Activated T-helper 17 cell treated with anti-CD3 and anti-CD28 coated beads, Interleukin-2, amount 50 U/mL, for 72 hours (primary cell): ENCODE results near the gene KIAA0513. TPM values are rescaled to one million over a fixed set of nuclear protein-coding genes. Genes with fewer than 3 reads are reported as not detected.
"Not testable (repeated sequence)": the region's sequence is repeated elsewhere in the genome, so short reads cannot be mapped to it uniquely, and the experiment has no call there.

Source experiments
- ATAC-seq: fragments of 150-1000 bp; cut with Tn5 transposase; replicated peaks from 2 replicates; pipeline ENCODE4 v1.10.0; 2021; ENCODE audit warnings: mild to moderate bottlenecking, moderate library complexity
- H3K27ac Mint-ChIP-seq: one replicate; pipeline ENCODE4 v1.8.0; 2022; ENCODE audit warnings: mixed read lengths
- H3K27me3 Mint-ChIP-seq: one replicate; pipeline ENCODE4 v1.8.0; 2022; ENCODE audit warnings: mixed read lengths
- H3K36me3 Mint-ChIP-seq: one replicate; pipeline ENCODE4 v1.8.0; 2022; ENCODE audit warnings: low read depth, mild to moderate bottlenecking, mixed read lengths
- H3K4me1 Mint-ChIP-seq: one replicate; pipeline ENCODE4 v1.8.0; 2022; ENCODE audit warnings: mixed read lengths
- H3K4me3 Mint-ChIP-seq: one replicate; pipeline ENCODE4 v1.8.0; 2022; ENCODE audit warnings: mild to moderate bottlenecking, mixed read lengths
- H3K9me3 Mint-ChIP-seq: one replicate; pipeline ENCODE4 v1.8.0; 2022; ENCODE audit warnings: mixed read lengths
- total RNA-seq, 2 donors: library from RNA; stranded (reverse); gene quantifications; one replicate each; pipeline ENCODE4 v1.2.3, GENCODE V29; 2022

The KIAA0513 gene
- total RNA-seq, 2 donors from 2014 or later: 3.9 to 9.6 TPM

DNA sequence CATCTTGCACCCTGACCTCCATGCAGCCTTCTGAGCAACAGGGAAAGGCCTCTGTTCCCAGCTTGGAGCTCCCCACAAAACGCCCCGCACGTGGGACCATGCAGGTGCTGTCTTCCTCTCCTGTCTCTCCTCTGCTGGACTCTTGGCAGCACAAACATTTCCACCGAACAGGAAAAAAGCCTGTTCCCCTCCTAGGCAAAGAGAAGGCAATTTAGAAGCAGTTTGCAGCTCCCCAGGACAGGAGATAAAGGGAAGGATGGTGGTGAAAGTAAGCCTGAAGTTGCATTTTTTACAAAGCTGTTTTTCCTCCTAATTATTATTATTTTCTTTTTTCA is 92.4 kb downstream of the KIAA0513 start:
- ATAC-seq: no peak
- H3K27ac Mint-ChIP-seq: no peak overlapping the region
- peaks cover 2% of the 10 kb centered on the region for H3K4me1 Mint-ChIP-seq
- no peaks in the 10 kb centered on the region for H3K36me3 Mint-ChIP-seq
- H3K9me3 Mint-ChIP-seq: no peaks in the 10 kb centered on the region
- no peaks in the 10 kb centered on the region for H3K27me3 Mint-ChIP-seq
- no peak overlapping the region for H3K4me3 Mint-ChIP-seq

- H3K4me3 Mint-ChIP-seq, ATAC-seq, H3K36me3 Mint-ChIP-seq, H3K4me1 Mint-ChIP-seq, H3K27me3 Mint-ChIP-seq, H3K27ac Mint-ChIP-seq, H3K9me3 Mint-ChIP-seq: not testable (repeated sequence)
Measured at GRCh38 chr16:85123441-85123840, 95.8 kb downstream of the KIAA0513 start.

DNA sequence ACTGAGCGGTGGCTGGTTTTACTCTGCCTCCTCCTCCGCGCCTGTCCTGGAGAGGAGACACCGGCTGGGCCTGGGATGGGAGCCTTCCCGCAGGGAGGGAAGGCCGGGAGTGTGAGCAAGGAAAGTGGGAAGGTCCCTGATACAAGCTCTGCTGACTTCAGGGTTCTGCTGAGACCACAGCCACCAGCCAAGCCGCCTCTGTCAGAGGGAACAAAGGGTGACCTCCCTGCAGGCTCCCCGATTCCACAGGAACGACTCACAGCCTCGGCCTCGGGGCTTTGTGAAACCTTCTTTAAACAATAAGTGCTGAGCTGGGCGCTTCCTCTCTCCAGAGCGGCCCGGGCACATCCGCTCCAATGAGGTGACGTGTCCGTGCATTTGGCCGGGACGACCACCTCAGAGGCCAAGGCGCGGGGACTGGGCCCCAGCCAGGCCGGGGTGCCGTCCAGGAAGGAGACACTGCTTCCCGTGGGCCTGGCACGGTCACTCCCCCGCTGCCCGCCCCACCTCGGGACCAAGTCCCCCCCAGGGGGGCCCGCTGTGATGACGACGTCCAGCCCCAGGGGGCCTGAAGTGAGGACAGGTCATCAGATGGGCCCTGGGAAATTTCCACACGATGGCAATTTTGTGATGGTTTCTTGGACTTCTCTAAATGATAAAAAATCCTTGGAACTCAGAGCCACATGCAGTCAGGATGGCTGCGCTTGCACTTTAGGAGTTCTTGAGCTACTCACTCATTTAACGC is 96.5 kb downstream of the KIAA0513 start:
- Mint-ChIP-seq H3K9me3 (no peaks in the 10 kb centered on the region), H3K36me3 (no peaks in the 10 kb centered on the region), H3K4me1 (peaks cover 9% of the 10 kb centered on the region), H3K27me3 (no peaks in the 10 kb centered on the region), H3K4me3 (no peak overlapping the region), H3K27ac (no peak overlapping the region)
- ATAC-seq: no peak

- Mint-ChIP-seq H3K36me3 (no peaks in the 10 kb centered on the region), H3K9me3 (no peaks in the 10 kb centered on the region), H3K4me1 (peaks cover 9% of the 10 kb centered on the region), H3K4me3 (no peak overlapping the region), H3K27ac (no peak overlapping the region), H3K27me3 (no peaks in the 10 kb centered on the region)
- no peak for ATAC-seq
Measured at GRCh38 chr16:85124636-85125346, 97.2 kb downstream of the KIAA0513 start.

GRCh38 chr16:85125570-85126393 is 98.2 kb downstream of the KIAA0513 start:
- H3K36me3 Mint-ChIP-seq: no peaks in the 10 kb centered on the region
- H3K27ac Mint-ChIP-seq: no peak overlapping the region
- H3K27me3 Mint-ChIP-seq: no peaks in the 10 kb centered on the region

DNA sequence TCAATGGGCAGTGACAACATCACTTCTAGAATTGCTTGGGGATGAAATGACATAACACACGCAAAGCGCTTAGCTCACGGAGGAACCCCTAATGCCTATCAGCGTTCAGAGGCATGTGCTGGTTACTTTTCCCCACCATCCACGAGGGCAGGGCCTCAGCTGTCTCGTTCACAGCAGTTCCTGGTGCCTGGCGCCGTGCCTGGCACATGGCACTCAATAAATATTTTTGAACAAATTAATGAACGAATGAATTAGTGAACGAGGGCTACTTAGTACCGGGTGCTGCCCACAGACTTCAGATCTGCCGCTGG is 98.8 kb downstream of the KIAA0513 start:
- Mint-ChIP-seq H3K4me3 (no peak overlapping the region), H3K27ac (peak overlapping the region; percentile 22), H3K4me1 (peaks cover 9% of the 10 kb centered on the region), H3K36me3 (no peaks in the 10 kb centered on the region), H3K9me3 (no peaks in the 10 kb centered on the region), H3K27me3 (no peaks in the 10 kb centered on the region)
- ATAC-seq: no peak

More at GRCh38 chr16:85125570-85126393, 98.2 kb downstream of the KIAA0513 start:
- ATAC-seq: no peak
- H3K9me3 Mint-ChIP-seq: no peaks in the 10 kb centered on the region
- no peak overlapping the region for H3K4me3 Mint-ChIP-seq
- peaks cover 9% of the 10 kb centered on the region for H3K4me1 Mint-ChIP-seq

DNA sequence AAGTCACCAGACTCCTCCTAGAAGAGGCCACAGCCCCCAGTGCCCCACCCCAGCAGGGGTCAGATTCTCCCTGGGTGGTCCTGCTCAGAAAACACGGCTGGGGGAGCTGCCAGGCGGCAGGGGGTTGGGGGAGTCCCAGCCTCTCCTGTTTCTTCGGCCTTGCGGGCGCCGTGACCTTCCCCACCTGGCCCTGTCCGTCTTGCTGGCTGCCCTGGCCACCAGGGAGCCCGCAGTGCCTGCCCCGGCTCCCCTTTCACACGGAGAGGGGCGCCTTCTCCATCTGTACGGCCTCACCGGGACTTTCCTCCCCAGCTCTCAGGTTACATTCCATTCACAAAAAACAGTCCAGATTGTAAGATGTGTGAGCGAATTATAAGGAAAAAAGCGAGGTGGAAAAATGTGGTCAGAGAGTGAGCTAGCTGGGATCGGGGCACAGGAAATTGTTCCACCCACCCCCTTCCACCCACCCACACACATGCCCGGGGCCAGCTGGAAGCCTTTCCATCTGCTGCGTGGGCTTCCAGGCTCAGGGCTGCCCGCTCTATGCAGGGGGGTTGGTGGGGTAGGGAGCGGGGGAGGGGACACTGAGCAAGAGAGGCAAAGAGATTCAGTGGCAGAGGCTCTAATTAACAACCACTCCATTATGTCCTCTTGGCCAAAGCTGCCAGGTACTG is 99.2 kb downstream of the KIAA0513 start:
- no peaks in the 10 kb centered on the region for H3K27me3 Mint-ChIP-seq
- H3K27ac Mint-ChIP-seq: peak overlapping the region; percentile 22
- peaks cover 9% of the 10 kb centered on the region for H3K4me1 Mint-ChIP-seq
- no peak overlapping the region for H3K4me3 Mint-ChIP-seq
- peak; percentile 31 for ATAC-seq
- H3K36me3 Mint-ChIP-seq: no peaks in the 10 kb centered on the region
- no peaks in the 10 kb centered on the region for H3K9me3 Mint-ChIP-seq

DNA sequence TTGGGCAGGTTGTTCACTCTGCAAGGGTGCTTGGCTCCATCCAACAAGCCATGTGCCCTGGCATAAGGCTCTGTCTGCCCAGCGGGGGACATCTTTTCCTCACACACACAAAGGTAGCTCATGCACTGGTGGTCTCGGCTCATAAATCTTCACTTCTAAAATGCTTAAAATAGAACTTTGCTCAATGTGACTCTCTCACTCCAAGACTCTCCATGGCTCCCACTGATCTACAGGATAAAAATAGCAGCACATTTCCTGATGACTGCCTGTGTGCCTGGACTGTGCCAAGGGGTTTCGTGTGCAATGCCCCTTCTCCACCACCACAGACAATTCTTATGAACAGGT is 99.8 kb downstream of the KIAA0513 start:
- Mint-ChIP-seq H3K4me1 (peaks cover 9% of the 10 kb centered on the region), H3K4me3 (no peak overlapping the region), H3K27me3 (no peaks in the 10 kb centered on the region), H3K9me3 (no peaks in the 10 kb centered on the region), H3K27ac (no peak overlapping the region), H3K36me3 (no peaks in the 10 kb centered on the region)
- ATAC-seq: no peak

DNA sequence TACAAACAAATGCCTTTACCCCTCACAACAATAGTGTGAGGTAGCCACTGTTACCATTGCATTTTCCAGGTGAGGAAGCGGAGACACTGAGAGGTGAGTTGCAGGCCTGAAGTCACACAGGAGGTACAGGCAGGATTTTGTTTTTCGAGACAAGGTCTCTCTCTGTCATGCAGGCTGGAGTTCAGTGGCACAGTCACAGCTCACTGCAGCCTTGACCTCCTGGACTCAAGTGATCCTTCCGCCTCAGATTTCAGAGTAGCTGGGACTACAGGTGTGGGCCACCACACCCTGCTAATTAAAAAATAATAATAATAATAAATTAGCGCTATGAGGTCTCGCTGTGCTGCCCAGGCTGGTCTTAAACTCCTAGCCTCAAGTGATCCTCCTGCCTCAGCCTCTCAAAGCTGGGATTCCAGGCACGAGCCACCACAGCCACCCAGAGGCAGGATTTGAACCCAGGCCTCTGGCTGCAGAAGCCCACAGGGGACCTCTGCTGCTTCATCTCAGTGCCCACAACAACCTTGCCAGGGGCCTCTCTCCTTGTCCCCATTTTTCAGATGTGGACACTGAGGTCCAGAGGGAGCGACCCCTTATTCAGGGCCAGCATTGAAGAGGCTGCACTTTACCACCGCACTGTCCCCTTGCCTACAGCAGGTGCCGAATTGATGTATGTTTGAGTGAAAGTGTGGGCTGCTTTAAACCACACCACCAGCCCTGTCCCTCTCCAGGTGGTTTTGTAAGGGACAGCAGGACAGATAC is 100.7 kb downstream of the KIAA0513 start:
- Mint-ChIP-seq H3K36me3 (no peaks in the 10 kb centered on the region), H3K4me3 (no peak overlapping the region), H3K27me3 (no peaks in the 10 kb centered on the region), H3K4me1 (peaks cover 9% of the 10 kb centered on the region), H3K9me3 (no peaks in the 10 kb centered on the region), H3K27ac (no peak overlapping the region)
- ATAC-seq: no peak

GRCh38 chr16:85129876-85130704 is 102.5 kb downstream of the KIAA0513 start:
- no peaks in the 10 kb centered on the region for H3K9me3 Mint-ChIP-seq
- no peak for ATAC-seq
- H3K36me3 Mint-ChIP-seq: no peaks in the 10 kb centered on the region
- H3K4me3 Mint-ChIP-seq: no peak overlapping the region
- H3K27me3 Mint-ChIP-seq: no peaks in the 10 kb centered on the region
- H3K4me1 Mint-ChIP-seq: peaks cover 9% of the 10 kb centered on the region
- no peak overlapping the region for H3K27ac Mint-ChIP-seq

DNA sequence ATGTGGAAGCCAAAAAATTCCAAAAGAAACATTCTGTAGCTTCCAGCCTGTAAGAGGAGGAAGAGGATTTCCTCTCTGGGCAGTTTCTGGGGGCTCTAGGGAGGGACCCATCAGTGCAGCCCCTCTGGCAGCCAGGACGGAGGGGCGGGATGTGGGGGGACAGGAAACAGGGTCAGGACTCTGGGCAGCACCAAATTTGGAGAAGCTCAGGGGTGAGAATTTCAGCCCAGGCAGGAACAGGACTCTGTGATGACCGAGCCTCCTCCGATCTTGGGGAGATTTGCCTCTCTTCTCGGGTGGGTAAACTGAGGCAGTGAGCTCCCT is 103.1 kb downstream of the KIAA0513 start:
- Mint-ChIP-seq H3K27ac (no peak overlapping the region), H3K27me3 (no peaks in the 10 kb centered on the region), H3K9me3 (no peaks in the 10 kb centered on the region), H3K4me1 (peaks cover 9% of the 10 kb centered on the region), H3K4me3 (no peak overlapping the region), H3K36me3 (no peaks in the 10 kb centered on the region)
- ATAC-seq: no peak

DNA sequence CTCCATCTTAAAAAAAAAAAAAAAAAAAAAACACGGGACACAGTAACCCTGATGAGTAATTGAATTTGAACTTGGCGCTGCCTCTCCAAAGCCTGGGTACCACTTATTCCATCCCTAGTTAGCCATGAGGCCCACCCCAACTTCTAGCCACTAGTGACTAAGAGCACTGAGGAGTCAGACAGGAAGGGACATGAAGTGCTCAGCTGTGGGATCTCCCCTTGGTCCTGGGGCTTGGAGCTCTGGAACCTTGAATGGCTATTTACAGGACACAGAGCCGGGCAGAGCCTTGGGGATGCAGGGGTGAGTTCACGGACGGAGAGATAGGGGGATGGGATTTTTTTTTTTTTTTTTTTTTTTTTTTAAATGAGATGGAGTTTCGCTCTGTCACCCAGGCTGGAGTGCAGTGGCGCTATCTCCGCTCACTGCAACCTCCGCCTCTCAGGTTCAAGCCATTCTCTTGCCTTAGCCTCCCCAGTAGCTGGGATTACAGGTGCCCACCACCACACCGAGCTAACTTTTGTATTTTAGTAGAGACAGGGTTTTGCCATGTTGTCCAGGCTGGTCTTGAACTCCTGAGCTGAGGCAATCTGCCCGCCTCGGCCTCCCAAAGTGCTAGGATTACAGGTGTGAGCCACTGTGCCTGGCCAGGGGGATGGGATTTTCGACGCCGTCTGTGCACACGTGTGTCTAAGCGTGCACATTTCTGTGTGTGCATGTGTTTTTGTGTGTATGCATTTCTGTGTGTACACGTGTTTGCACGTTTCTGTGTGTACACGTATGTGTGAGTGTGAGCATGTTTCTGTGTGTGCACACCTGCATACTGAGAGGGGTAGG is 105.1 kb downstream of the KIAA0513 start:
- H3K36me3 Mint-ChIP-seq: no peaks in the 10 kb centered on the region
- no peak for ATAC-seq
- peaks cover 9% of the 10 kb centered on the region for H3K27me3 Mint-ChIP-seq
- no peaks in the 10 kb centered on the region for H3K9me3 Mint-ChIP-seq
- H3K27ac Mint-ChIP-seq: no peak overlapping the region
- no peak overlapping the region for H3K4me3 Mint-ChIP-seq
- peaks cover under 1% of the 10 kb centered on the region for H3K4me1 Mint-ChIP-seq

- Mint-ChIP-seq H3K4me3 (no peak overlapping the region), H3K4me1 (peaks cover 5% of the 10 kb centered on the region), H3K27ac (no peak overlapping the region), H3K36me3 (no peaks in the 10 kb centered on the region), H3K27me3 (peaks cover 15% of the 10 kb centered on the region), H3K9me3 (no peaks in the 10 kb centered on the region)
- no peak for ATAC-seq
Measured at GRCh38 chr16:85133290-85133599, 105.7 kb downstream of the KIAA0513 start.
